Effector CD4-positive, alpha-beta T cell (primary cell): ENCODE data around the gene OR11H1. TPM values are rescaled to one million over a fixed set of nuclear protein-coding genes. Genes with fewer than 3 reads are reported as not detected.
"Not testable (repeated sequence)": the region's sequence is repeated elsewhere in the genome, so short reads cannot be mapped to it uniquely, and the experiment has no call there.

ENCODE experiments used
- DNase-seq: peaks from one replicate; pipeline ENCODE4 v3.0.0-alpha.2; 2020
- total RNA-seq: gene quantifications from one replicate; lab custom pipeline; 2026; lab: John Stamatoyannopoulos, UW

The OR11H1 gene
- total RNA-seq: not detected

- not testable (repeated sequence) for DNase-seq
Measured at GRCh38 chr22:15527892-15528291, at the start of gene OR11H1. Gene OR11H1 (plus strand): TSS chr22:15528192. CDS start chr22:15528192, 0 bp downstream.

GRCh38 chr22:15509967-15510366, 18.0 kb upstream of the OR11H1 start:
- DNase-seq: not testable (repeated sequence)

GRCh38 chr22:15515896-15516295, 12.1 kb upstream of the OR11H1 start:
- DNase-seq: not testable (repeated sequence)

GRCh38 chr22:15553767-15554166, 25.8 kb downstream of the OR11H1 start:
- DNase-seq: not testable (repeated sequence)

- DNase-seq: not testable (repeated sequence)
Measured at GRCh38 chr22:15563461-15563860, 35.5 kb downstream of the OR11H1 start.

- not testable (repeated sequence) for DNase-seq
Measured at GRCh38 chr22:15565063-15565462, 37.1 kb downstream of the OR11H1 start.
